GM19240 (cell line): ENCODE data around the gene UROD.
"Not testable (repeated sequence)": the region's sequence is repeated elsewhere in the genome, so short reads cannot be mapped to it uniquely, and the experiment has no call there.

ENCODE experiments used
- DNase-seq: peaks from one replicate; pipeline ENCODE4 v3.0.0; 2011; ENCODE audit warnings: low spot score; ENCODE audit not compliant: insufficient read length

The UROD gene

GRCh38 chr1:45038661-45039364 is 26.8 kb downstream of the UROD start:
- DNase-seq, result no peak

GRCh38 chr1:45040297-45040696 is 28.2 kb downstream of the UROD start:
- no peak for DNase-seq

- DNase-seq, result no peak
Observed at GRCh38 chr1:45043094-45043493, 31.0 kb downstream of the UROD start.

GRCh38 chr1:45044916-45045315 is 32.9 kb downstream of the UROD start:
- DNase-seq, result no peak

- no peak for DNase-seq
Observed at GRCh38 chr1:45047032-45047431, 35.0 kb downstream of the UROD start.

- DNase-seq, result no peak
Observed at GRCh38 chr1:45051005-45051772, 39.1 kb downstream of the UROD start.

GRCh38 chr1:45057542-45057941 is 45.5 kb downstream of the UROD start:
- no peak for DNase-seq

GRCh38 chr1:45059829-45060228 is 47.8 kb downstream of the UROD start:
- DNase-seq, result no peak

- not testable (repeated sequence) for DNase-seq
Observed at GRCh38 chr1:45062463-45062862, 50.4 kb downstream of the UROD start.

GRCh38 chr1:45065083-45065482 is 53.0 kb downstream of the UROD start:
- DNase-seq, result no peak
